ENCODE data around the gene RYR2.

The RYR2 gene

GRCh38 chr1:237444120-237444790 lies 402.3 kb downstream of the RYR2 start:
- in situ Hi-C loops (cut with MboI; ENCODE audit: low sequenced_read_pairs, unreplicated experiment): no loop called here
- TF ChIP-seq CTCF (IDR thresholded peaks at IDR 0.05; ENCODE audit: borderline replicate concordance, control extremely low read depth, extremely low read depth, insufficient read depth, missing control alignments): no peak
- DNase-seq (ENCODE audit: low spot score): no peak

GRCh38 chr1:237448042-237448441 lies 406.1 kb downstream of the RYR2 start:
- DNase-seq (ENCODE audit: low spot score): no peak
- TF ChIP-seq CTCF (IDR thresholded peaks at IDR 0.05; ENCODE audit: borderline replicate concordance, control extremely low read depth, extremely low read depth, insufficient read depth, missing control alignments): no peak
- in situ Hi-C loops (cut with MboI; ENCODE audit: low sequenced_read_pairs, unreplicated experiment): no loop called here

- no peak for TF ChIP-seq CTCF (IDR thresholded peaks at IDR 0.05; ENCODE audit: borderline replicate concordance, control extremely low read depth, extremely low read depth, insufficient read depth, missing control alignments)
- in situ Hi-C loops (cut with MboI; ENCODE audit: low sequenced_read_pairs, unreplicated experiment): no loop called here
- no peak for DNase-seq (ENCODE audit: low spot score)
These were observed 415.6 kb downstream of the RYR2 start for GRCh38 chr1:237457573-237457972.

- no peak for DNase-seq (ENCODE audit: low spot score)
- in situ Hi-C loops (cut with MboI; ENCODE audit: low sequenced_read_pairs, unreplicated experiment): no loop called here
- no peak for TF ChIP-seq CTCF (IDR thresholded peaks at IDR 0.05; ENCODE audit: borderline replicate concordance, control extremely low read depth, extremely low read depth, insufficient read depth, missing control alignments)
These were observed 425.3 kb downstream of the RYR2 start for GRCh38 chr1:237467320-237467719.

GRCh38 chr1:237470712-237471338 lies 428.8 kb downstream of the RYR2 start:
- in situ Hi-C loops (cut with MboI; ENCODE audit: low sequenced_read_pairs, unreplicated experiment): no loop called here
- TF ChIP-seq CTCF (IDR thresholded peaks at IDR 0.05; ENCODE audit: borderline replicate concordance, control extremely low read depth, extremely low read depth, insufficient read depth, missing control alignments): no peak
- DNase-seq (ENCODE audit: low spot score): no peak

- TF ChIP-seq CTCF (IDR thresholded peaks at IDR 0.05; ENCODE audit: borderline replicate concordance, control extremely low read depth, extremely low read depth, insufficient read depth, missing control alignments): no peak
- in situ Hi-C loops (cut with MboI; ENCODE audit: low sequenced_read_pairs, unreplicated experiment): no loop called here
- no peak for DNase-seq (ENCODE audit: low spot score)
These were observed 429.4 kb downstream of the RYR2 start for GRCh38 chr1:237471377-237471776.
